ENCODE measurements around the gene CCDC148.

DNA sequence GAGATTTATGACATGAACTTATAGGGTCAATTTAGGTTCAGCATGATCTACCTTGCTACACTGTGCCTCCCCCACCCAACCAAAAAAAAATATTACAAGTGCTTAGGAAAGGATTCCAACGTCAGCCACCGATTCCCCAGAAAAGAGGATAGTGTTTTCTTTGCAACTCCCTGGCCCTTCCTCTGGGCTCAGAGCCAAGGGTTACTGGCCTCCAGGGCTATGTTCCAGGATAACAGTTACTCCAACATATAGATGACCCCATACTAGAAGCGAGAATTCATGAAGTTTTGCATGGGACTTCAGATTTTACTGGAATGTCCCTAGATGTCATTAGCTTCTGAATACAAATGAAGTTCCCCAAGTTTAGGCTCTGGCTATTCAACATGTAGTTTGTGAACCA is 182.8 kb downstream of the CCDC148 start:
- TF ChIP-seq EZH2 (IDR thresholded peaks at IDR 0.05; ENCODE audit: insufficient read depth, poor library complexity, severe bottlenecking) = no peak
- TF ChIP-seq EZH2phosphoT487 (IDR thresholded peaks at IDR 0.05; ENCODE audit: insufficient read depth, low read depth) = no peak

Data from GM23248 (cell line).